CD4-positive, alpha-beta T cell treated with Interleukin-4 for 4 hours (primary cell): ENCODE data around the gene RAB4B.
"Not testable (repeated sequence)": the region's sequence is repeated elsewhere in the genome, so short reads cannot be mapped to it uniquely, and the experiment has no call there.

ENCODE experiments used
- DNase-seq: peaks from one replicate; pipeline ENCODE4 v3.0.0-alpha.2; 2020

The RAB4B gene

DNA sequence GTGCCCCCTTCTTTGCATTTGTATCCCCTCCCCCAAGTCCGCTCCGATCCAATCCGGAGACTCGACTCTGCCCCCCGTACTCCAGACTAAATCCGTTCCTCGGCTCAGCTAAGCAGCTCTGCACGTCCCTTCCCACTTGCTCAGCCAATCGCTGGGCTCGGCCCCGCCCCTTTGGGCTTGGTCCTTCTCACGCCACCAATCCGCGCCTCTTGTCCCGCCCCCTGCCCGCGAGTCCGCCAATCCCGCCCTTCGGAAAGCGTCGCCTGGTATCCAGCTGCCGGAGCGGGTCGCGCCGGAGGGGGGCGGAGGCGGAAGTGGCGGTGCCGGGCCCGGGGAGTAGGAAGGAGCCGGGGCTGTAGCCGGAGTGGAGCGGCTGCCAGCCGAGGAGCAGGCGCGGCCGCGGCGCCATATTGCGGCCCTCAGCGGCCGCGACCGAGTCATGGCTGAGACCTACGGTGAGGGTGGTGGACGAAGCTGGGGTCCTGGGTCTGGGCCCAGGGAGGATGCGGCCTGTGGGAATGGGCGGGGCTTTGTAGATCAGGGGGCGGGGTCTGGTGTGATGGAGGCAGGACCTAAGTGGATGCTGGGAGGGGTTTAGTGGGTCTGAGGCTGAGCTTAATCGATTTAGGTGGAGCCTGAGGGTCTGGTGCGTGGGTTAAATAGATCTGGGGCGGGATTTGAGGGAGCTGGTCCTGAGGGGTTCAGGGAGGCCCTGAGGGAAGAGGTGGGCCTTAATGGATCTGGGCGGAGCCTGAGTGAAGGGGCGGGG, at the start of gene RAB4B:
RAB4B (plus strand) TSS at position 311 of the 769 bp plus-strand sequence; CDS start at position 440, 129 bp downstream.
- DNase-seq: peak; percentile 100

DNA sequence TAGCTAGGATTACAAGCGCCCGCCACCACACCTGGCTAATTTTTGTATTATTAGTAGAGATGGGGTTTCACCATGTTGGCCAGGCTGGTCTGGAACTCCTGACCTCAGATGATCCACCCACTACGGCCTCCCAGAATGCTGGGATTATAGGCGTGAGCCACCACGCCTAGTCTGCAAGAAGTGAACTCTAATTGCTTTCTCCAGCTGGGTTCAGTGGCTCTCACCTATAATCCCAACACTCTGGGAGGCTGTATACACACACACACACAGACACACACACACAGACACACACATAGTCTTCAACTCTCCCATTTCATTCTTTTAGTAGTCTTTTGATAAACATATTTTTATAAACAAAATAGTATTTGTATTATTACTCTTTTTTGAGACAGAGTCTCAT, 48.0 kb upstream of the RAB4B start:
- DNase-seq: not testable (repeated sequence)

GRCh38 chr19:40732304-40732703, 45.7 kb upstream of the RAB4B start:
- DNase-seq: not testable (repeated sequence)

- DNase-seq: no peak
Measured at GRCh38 chr19:40733149-40733548, 44.9 kb upstream of the RAB4B start.

- no peak for DNase-seq
Measured at GRCh38 chr19:40735013-40735771, 42.9 kb upstream of the RAB4B start.

DNA sequence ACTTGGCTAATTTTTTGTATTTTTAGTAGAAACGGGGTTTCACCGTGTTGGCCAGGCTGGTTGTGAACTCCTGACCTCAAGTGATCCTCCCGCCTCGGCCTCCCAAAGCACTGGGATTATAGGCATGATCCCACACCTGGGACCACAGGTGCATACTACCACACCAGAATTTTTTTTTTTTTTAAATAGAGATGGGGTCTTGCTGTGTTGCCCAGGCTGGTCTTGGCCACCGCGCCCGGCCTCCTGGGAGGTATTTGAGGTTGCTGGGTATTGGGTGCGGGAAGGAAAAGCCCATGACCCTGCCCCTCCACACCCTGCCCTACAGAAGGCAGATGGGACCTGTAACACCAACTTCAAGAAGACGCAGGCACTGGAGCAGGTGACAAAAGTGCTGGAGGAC, 41.4 kb upstream of the RAB4B start:
- no peak for DNase-seq

DNA sequence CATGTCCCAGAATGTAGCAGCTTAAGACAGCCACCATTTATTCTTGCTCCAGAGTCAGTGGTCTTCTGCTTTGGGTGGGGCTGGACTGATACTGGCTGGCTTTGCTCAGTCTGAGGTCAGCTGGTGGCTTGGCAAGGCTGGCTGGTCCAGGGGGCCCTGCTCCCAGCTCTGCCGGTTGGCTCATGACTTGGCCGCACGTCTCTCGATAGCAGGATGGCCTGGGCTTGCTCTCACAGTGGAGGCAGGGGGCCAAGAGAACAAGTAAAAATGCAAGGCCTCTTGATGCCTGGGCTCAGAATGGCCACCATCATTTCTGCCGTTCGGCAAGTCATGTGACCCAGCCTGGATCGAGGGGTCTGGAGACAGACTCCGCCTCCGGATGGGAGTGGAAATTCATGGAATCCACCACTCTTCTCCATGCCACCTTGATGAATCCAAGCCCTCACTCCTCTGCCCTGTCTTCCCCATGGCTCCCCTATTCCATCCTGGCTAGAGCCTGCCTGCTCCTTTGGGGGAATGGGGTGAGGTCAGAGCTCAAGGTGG, 40.9 kb upstream of the RAB4B start:
- no peak for DNase-seq

- DNase-seq: no peak
Measured at GRCh38 chr19:40739030-40739839, 38.8 kb upstream of the RAB4B start.

DNA sequence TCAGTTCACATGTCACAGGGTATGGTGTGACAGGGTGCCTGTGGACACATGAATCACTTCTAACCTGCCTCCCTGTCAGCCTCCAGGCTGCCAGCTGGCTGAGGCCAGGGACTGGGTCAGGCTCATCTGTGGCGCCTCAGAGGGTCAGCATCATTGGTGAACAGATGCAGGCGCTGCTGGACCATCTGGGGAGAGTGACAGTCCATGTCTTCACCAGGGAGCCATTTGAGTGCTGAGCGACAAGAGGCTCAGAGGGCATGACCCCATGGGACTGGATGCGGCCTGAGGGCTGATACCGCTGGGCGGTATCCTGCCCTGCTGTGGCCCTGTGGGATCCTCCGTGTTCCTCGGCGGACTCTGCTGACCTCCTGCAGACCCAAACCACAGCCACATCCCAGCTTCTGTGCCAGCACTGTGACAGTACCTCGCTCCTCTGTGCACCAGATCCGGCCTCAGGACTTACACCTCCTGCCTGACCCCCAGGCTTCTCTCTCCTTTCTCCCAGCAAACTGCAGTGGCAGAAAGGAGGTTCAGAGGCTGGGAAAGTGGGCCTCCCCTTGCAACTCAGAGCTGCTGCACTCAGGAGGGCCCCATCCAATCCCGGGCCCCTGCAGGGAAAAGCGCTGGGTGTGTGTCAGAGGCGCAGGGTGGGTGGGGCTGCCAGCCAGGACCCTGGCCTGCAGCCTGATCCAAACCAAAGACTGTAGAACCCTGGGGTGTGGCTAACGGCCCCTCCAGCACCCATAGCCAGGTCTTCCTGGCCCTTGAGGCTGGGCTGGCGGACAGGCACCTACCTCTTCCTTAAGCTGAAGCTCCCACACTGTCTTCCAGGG, 38.0 kb upstream of the RAB4B start:
- no peak for DNase-seq

DNA sequence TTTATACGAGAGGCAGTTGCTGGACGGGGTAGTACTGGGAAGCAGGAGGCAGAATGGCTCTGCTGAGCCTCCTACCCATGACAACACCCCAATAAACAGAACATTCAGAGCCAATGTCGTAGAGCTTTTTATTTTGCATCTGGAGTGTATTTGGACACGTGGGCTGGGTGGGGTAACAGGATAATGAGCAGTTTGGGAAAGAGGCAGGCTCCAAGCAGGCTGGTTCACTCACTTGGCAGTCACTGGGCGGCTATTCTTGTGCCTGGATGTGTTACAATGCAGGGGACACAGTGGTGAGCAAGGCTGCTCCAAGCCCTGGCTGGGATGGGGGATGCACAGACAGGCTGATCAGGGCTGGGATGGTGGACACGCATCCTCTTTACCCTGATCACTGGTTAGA, 37.3 kb upstream of the RAB4B start:
- no peak for DNase-seq

GRCh38 chr19:40741527-40742390, 36.3 kb upstream of the RAB4B start:
- DNase-seq: no peak

DNA sequence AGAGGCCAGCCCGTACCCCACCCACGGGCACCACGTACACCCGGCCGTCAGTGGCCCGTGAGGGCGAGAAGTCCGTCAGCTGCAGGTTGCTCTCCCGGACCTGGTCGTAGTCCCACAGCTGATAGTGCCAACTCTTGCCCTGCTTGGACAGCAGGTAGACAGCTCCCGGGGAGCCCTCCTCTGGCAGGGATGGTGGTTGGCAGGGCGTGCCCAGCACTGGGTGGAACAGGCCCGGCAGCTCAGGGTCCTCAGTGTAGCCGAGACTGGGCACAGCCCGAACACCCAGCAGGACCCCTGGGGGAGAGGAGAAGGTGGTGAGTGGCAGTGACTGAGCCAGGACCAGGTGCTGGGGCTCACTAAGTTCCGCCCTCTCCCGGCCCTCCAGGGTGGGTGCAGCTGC, 35.6 kb upstream of the RAB4B start:
- DNase-seq: no peak

- DNase-seq: no peak
Measured at GRCh38 chr19:40742886-40743285, 35.2 kb upstream of the RAB4B start.

- no peak for DNase-seq
Measured at GRCh38 chr19:40743926-40744325, 34.1 kb upstream of the RAB4B start.

- DNase-seq: peak; percentile 25
Measured at GRCh38 chr19:40744554-40745401, 33.3 kb upstream of the RAB4B start.

DNA sequence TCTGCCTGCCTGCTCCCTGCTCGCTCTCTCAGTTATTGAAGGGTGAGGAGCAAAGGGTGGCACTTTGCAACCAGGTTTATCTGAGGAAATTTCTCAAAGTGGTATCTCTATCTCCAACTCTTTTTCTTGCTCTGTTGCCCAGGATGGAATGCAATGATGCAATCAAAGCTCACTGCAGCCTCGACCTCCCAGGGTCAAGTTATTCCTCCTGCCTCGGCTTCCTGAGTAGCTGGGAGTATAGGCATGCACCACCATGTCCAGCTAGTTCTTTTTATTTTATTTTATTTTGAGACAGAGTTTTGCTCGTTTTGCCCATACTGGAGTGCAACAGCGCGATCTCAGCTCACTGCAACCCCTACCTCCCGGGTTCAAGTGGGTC, 32.7 kb upstream of the RAB4B start:
- DNase-seq: no peak

- no peak for DNase-seq
Measured at GRCh38 chr19:40747536-40747935, 30.5 kb upstream of the RAB4B start.

- DNase-seq: peak; percentile 100
Measured at GRCh38 chr19:40750058-40750873, 27.8 kb upstream of the RAB4B start, which contains the start of gene ACTMAP. ACTMAP (minus strand) TSS chr19:40750477; CDS start chr19:40749803, 674 bp downstream.

DNA sequence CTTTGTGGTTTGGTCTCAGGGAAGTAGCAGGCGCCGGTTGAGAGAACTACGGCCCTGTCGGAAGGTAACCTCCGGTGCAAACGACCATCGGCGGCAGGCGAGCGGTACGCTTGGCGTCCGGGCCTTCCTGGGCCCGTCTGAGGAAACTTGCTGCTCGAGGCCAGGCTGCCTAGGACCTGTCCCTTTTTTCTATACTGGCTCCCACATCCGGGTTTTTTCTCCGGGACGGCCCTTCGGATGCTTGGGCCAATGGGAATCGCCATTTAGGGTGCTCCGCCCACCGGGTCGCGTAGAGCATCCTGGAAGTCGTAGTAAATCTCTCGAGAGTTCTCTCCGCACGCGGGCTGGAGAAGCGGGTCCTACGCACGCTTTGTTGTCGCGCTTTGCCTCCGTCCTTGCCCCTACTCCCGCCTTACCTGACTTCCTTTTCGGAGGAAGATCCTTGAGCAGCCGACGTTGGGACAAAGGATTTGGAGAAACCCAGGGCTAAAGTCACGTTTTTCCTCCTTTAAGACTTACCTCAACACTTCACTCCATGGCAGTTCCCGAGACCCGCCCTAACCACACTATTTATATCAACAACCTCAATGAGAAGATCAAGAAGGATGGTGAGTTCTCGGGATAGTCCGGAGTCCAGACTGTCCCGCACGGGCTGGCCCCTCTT, 27.0 kb upstream of the RAB4B start, which contains the start of gene SNRPA:
SNRPA (plus strand) TSS at position 330 of the 664 bp plus-strand sequence; CDS start at position 536, 206 bp downstream.
- DNase-seq: peak; percentile 97
